Measurements from ENCODE around the gene CUX1.
A peak's percentile ranks its signal among the peaks of the same experiment; 100 is the strongest.

Gene CUX1

GRCh38 chr7:101814991-101815825 lies 2.2 kb upstream of the CUX1 start:
- no peak for TF ChIP-seq CTCF (IDR thresholded peaks at IDR 0.05; ENCODE audit: low read depth, low read length)
- peak overlapping the region; percentile 59 to 75 for H3K4me3 ChIP-seq (replicated peaks in 1 of 2; ENCODE audit: low read depth in 2 of 2, low read length in 2 of 2)
- DNase-seq (ENCODE audit: low read depth in 2 of 2), result peak in 1 of 2 donors; percentile 15

GRCh38 chr7:101815826-101816594 lies 1.4 kb upstream of the CUX1 start:
- H3K4me3 ChIP-seq (replicated peaks in 1 of 2; ENCODE audit: low read depth in 2 of 2, low read length in 2 of 2), result peak overlapping the region; percentile 57 to 75
- TF ChIP-seq CTCF (IDR thresholded peaks at IDR 0.05; ENCODE audit: low read depth, low read length), result peak; percentile 5
- peak; percentile 79 to 88 for DNase-seq (ENCODE audit: low read depth in 2 of 2)

- no peak for TF ChIP-seq CTCF (IDR thresholded peaks at IDR 0.05; ENCODE audit: low read depth, low read length)
- peak overlapping the region; percentile 67 for H3K4me3 ChIP-seq (replicated peaks in 1 of 2; ENCODE audit: low read depth in 2 of 2, low read length in 2 of 2)
- DNase-seq (ENCODE audit: low read depth in 2 of 2), result peak; percentile 24 to 55
Observed at GRCh38 chr7:101816595-101817470, 593 bp upstream of the CUX1 start.

- DNase-seq (ENCODE audit: low read depth in 2 of 2), result peak in 1 of 2 donors; percentile 12
- no peak for TF ChIP-seq CTCF (IDR thresholded peaks at IDR 0.05; ENCODE audit: low read depth, low read length)
- H3K4me3 ChIP-seq (replicated peaks in 1 of 2; ENCODE audit: low read depth in 2 of 2, low read length in 2 of 2), result peak overlapping the region; percentile 67
Observed at GRCh38 chr7:101818287-101819071, 1.1 kb downstream of the CUX1 start.

- no peak for DNase-seq (ENCODE audit: low read depth in 2 of 2)
- no peak for TF ChIP-seq CTCF (IDR thresholded peaks at IDR 0.05; ENCODE audit: low read depth, low read length)
- no peak overlapping the region for H3K4me3 ChIP-seq (replicated peaks in 1 of 2; ENCODE audit: low read depth in 2 of 2, low read length in 2 of 2)
Observed at GRCh38 chr7:101819183-101819582, 1.8 kb downstream of the CUX1 start.

All from cardiac fibroblast (primary cell).